GM18951 (cell line): ENCODE measurements around the gene IPO8.

ENCODE experiments used
- POLR2A ChIP-seq: IDR thresholded peaks from 4 replicates; pipeline ENCODE4 v1.6.1; 2011; ENCODE audit warnings: mild to moderate bottlenecking; ENCODE audit not compliant: insufficient read length, insufficient read depth; ENCODE audit errors: extremely low read depth
- in situ Hi-C: fragments of 300-500 bp; cut with MboI; formaldehyde crosslinking; loops from one replicate; pipeline ENCODE4 v1.12.0; 2022; ENCODE audit warnings: low sequenced_read_pairs, mixed read lengths, inconsistent platforms; ENCODE audit not compliant: unreplicated experiment

The IPO8 gene

DNA sequence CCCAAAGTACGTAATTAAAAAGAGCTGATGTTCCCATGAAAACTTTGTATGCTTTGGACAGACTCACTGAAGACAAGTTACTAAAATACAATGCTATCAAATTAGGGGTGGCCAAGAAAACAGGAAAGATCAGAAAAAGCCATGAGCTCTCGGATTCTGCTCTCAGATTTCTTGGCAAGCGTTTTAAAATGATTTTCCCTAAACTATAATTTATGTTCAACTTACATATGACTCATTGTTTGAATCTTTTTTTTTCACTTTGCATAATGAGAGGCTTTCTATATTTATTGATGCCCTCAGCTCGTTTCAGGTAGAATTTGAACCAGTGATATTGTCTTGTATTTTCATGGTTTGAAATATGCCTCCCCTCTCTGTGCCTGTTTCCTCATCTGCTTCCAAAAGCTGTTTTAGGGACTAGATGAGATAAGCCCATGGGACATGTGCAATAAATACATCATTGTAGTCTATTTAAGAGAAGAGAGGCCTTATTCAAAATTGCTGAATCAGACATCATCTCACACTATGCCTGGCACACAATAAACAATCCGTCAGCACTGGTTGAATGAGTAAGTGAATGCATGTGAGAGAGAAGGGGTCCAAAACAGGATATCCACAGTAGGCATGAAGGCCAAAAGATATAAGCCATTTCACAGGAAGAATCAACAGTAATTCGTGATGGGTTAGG is 4.7 kb upstream of the IPO8 start:
- no peak for TF ChIP-seq POLR2A
- in situ Hi-C loops, result no loop called here

DNA sequence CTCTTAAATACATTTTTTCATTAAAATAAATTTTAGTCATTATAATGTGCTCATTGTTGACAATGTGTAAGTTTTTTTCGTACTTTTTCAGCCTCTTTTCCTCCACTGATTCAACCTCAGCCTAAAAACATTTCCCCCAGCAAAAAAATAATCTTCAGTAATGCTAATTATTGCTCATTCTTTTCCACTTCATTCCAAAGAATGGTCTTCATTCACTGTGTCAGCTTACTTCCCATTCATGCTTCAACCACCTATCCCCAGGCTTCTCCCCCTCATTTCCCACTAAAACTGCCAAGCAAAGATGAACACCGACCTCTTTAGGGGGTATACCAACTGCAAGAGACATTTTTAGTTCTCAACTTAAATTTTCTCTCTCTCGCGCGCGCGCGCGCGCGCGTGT is 2.7 kb upstream of the IPO8 start:
- in situ Hi-C loops, result no loop called here

DNA sequence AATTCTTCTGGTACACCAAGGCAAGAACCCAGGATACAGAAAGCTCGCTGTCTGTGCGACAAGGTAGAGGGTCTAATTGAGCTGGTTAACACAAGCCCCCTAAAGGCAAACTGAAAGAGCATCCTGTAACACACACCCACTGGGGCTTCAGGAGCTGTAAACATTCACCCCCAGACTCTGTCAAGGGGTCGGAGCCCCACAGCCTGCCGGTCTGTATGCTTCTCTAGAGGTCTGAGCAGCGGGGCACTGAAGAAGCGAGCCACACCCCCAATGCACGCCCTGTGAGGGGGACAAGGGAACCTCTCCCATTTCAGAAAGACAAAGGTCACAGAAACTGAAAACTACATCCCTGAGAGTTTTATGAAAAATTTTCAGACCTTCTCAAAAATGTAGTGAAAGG is 1.3 kb upstream of the IPO8 start:
- in situ Hi-C loops, result no loop called here
- no peak for TF ChIP-seq POLR2A

More for the DNA sequence above, 2.7 kb upstream of the IPO8 start:
- TF ChIP-seq POLR2A, result no peak

DNA sequence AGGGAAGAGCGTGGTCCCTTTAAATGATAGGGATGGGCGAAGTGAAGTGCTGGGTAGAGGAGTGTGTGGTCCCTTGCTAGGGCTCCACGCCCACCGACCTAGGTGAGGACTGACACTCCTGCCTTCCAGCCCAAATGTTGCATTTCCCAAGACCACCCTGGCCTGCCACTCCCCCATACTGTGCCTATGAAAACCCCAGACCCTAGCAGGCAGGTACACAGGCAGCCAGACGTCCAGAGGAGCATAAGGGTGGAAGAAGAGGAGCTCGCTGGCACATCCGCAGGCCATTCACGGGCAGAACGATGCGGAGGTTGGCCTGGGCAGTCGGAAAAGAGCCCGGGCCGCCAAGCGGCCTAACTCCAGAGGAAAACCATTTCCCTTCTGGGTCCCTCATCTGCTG is 817 bp upstream of the IPO8 start:
- in situ Hi-C loops, result no loop called here
- no peak for TF ChIP-seq POLR2A

DNA sequence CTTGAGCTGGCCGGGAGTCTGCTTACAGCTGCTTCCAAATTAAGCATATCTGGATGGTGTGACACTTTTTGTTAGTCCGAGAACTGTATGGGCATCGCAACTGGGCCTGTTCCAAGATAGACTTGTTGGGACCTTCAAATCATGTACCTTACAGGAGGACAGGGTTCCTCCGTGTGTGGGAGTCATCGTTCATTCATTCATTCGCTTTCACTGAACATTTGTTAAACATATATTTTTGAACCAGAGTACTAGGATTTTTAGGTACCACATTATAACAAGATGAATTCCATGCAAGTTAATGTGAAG is 387 bp upstream of the IPO8 start:
- in situ Hi-C loops, result no loop called here
- no peak for TF ChIP-seq POLR2A

DNA sequence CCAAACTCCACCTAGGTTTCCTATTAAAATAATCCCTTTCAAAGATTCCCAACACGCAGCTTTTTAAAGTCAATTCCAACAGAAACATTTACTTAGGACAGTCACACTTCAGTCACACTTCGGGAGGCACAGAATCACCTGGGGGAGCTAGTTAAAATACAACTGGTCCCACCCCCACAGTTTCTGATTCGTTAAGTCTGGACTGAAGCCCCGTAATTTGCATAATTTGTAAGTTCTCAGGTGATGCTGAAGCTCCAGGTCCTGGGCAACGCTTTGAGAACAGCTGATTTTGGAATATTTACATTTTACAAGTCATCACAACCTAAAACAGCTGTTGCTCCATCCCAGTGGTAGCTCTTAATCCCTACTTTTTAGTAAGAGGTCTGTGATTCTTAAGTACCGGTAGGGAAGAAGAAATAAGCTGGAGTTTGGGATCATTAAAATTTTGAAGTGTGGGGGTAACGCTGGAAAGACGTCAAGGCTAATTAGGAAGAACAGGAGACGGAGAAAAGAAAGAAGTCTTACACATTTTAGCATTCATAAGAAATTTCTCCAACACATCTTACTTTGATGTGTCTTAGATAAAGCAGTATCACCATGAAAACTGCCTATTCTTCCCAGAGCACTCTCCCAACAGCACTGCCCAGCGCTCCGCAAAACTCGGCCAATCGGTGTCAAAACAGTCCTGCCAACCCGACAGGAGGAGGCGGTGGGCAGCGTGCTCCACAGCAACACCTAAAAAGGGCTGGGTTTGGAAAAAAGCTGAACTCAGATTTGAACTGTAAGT is 1.1 kb downstream of the IPO8 start:
- in situ Hi-C loops, result no loop called here
- no peak for TF ChIP-seq POLR2A

DNA sequence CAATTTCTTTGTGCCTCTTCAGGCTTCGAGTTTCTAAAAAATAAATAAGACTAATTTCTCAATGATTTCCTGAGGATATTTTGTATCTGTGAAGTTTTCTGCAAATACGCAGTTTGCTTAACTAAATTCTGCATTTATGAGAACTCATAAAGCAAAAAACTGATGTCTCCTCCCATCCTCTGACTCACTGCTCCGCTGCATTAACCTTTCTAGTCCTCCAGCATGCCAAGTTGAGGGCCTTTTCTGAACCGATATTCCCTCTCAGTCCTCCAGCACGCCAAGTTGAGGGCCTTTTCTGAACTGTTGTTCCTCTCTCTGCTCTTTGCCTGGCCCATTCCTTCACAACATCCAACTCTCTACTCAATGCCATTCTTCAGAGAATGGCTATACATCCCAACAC is 3.2 kb downstream of the IPO8 start:
- in situ Hi-C loops, result no loop called here
- TF ChIP-seq POLR2A, result no peak

DNA sequence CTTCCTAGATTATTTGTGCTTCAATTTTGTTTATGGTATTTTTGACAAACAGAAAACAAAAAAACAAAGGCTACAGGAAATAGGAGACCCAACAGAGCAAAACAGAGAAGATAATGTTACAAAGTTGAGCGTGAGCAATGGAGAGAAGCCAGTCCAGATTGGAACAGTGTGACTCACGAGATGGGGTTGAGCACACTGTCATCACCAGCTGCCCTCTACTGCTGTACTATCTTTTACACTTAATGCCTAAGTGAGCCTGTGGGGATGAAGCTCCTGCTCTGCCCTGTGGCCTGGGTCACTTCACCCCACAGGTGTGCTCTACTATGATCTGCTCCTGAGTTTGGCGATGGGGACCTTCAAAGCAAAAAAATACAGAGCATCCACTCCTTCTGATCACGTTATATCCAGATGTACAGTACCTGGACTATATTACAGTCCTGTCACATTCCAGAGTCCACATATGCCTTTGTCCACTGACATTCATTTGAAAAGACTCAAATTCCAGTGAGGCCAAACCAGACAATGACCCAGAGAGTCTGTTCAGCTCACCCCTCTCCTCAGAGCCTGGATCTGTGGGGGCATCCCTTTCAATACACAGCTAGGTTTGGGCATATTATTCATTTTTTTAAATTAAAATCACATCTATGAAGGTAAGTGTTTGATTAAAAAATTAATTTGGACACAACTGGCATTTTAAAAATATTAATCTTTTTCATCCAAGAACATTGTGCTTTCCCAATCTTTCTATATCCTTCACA is 4.4 kb downstream of the IPO8 start:
- in situ Hi-C loops, result no loop called here
- TF ChIP-seq POLR2A, result no peak

DNA sequence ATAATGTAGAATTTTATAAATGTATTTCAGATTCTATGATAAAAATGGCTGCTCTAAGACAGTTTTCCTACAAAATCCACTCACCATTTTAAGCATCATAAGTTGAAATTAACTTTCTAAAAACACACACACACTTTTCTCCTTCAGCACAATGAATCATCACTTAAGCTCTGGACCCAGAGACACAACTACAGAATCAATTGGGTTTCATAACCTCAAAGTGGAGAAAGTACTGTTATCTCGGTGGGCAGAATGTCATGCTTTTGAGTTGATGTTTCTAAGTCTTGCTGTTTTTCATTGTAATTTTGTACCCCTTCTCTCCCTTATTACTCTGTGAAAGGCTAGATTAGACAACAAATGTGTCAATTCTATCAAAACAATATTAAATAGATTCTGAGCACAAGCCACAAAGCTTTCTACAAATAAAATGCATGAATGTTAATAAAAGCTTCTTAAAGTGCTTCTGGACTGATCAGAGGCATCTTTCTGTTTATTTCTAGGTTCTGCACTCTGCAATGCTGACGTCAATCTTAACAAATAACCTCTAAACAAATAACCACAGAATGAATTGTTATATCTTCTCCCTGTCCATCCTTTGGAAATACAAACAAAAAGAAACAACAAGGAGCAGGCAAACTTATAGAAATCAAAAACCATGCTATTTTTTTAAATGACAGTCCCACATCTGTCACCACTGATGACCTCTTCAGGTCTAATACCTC is 8.2 kb downstream of the IPO8 start:
- in situ Hi-C loops, result no loop called here
- TF ChIP-seq POLR2A, result no peak

DNA sequence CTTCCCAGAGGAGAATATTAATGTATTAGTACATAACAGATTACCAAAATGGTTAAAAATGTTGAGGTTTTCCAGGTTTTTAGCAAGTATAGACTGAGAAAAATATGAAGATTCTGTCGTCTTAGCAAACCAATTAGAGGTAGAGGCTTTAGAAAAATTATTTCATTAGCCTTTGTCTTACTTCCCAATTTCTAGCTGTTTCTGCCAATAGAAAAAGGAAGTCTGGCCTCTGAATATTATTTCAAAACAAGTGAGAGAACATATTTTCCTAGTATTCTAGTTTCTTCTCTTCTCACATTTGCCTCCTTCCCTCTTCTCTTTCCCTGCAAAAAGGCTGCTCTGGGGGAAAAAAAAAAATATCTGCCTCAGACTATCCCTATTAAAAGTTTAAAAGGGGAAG is 16.4 kb downstream of the IPO8 start:
- TF ChIP-seq POLR2A, result no peak
- in situ Hi-C loops, result no loop called here

DNA sequence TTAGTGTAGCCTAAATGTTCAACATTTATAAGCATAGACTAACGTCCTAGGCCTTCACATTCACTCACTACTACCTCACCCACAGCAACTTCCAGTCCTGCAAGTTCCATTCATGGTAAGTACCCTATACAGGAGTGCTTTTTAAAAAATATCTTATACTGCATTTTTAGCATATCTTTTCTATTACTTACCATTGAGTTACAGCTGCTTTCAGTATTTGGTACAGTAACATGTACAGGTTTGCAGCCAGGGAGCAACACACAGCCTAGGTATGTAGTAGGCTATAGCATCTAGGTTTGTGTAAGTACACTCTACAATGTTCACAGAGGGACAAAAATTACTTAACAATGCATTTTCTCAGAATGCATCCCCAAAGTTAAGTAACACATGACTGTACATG is 17.4 kb downstream of the IPO8 start:
- in situ Hi-C loops, result no loop called here
- no peak for TF ChIP-seq POLR2A

DNA sequence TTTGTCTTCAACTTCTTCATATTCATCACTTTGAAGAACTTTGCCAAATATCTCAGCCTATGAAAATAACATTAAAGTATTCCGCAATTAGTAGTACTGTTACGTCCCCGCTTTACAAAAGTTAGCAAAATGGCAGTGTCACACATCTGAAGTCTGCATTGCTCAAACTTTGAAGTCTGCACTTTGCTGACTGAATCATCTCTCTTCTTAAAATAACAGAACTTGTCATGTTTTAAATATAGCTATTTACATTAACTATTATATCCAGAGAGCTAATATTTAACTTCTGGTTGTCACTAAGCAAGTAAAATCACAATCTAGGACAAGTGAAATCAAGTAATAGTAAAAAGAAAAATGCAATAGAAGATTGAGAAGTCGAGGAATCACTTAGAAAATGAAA is 34.5 kb downstream of the IPO8 start:
- no peak for TF ChIP-seq POLR2A
- in situ Hi-C loops, result no loop called here

DNA sequence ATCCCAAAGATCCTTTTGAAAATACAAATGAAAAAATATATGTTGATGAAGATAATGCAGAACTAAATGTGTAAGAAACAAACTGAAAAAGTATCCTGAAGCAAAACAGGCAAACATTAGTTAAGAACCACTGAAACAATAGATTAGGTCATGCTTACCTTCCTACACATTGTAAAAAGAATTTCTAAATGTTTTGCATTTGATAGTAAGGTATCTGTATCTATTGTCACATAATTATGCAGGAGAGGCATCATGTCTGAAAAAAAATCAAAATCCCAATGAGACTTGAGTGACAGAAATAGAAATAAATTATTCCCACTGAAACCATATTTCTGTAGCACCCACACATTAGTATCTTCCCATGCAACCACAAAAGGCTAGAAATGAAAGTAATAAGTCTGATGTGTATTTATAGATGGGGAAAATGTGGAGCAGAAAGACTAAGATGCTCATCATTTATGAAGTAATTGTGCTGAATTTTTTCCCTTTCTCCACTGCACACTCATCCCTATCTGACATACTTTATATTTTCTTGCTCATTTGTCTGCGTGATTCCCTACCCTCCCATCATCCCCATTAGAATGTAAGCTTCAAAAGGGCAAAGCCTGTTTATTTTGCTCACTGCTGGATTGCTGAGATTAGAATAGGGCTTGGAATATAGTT is 43.5 kb downstream of the IPO8 start:
- in situ Hi-C loops, result no loop called here
- no peak for TF ChIP-seq POLR2A
